NCI-H2107 (cell line): ENCODE data around the gene RBM41.
"Not testable (repeated sequence)": the region's sequence is repeated elsewhere in the genome, so short reads cannot be mapped to it uniquely, and the experiment has no call there.

ENCODE experiments used
- DNase-seq: peaks from one replicate; lab custom pipeline; 2025; lab: John Stamatoyannopoulos, UW

The RBM41 gene

DNA sequence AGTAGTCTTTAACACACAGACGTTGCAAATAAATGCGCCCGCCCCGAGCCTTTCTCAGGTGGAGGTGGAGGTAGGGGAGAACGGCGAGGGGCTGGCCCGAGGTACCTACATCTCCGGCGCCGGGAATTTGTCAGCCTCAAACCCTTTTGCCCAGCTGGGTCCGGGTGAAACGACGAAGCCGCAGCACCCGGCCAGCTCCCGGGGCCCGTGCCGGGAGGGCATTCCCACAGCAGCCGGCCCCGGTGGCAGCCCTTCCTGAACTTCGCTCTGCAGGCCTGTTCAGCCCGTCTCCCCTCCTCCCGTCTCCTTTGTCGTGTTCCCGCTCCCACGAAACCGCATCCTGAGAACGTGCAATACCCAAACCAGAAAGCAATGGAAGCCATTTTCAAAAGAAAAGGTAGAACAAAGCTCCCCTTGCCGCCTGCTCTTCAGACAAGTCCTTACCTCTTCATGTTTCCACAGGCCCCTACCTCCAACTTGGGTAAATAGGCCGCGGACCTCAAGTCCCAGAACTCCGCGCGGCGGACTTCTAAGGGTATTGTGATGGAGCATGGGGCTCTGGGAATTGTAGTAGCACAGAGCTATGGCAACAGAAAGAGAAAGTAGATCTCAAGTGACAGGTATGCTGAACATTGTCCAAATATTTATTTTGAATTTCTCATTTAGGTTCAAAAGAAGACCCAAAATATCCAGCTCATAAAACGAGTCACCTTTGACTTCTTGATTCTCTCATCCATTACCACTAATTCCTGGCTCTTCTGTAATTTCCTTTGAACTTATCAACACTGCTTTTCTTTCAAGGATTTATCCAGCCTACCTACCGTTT is at the start of gene RBM41:
Gene RBM41 (minus strand): TSS at position 501 of the 826 bp plus-strand sequence. CDS start 49 bp downstream, at position 452.
- DNase-seq, result peak; percentile 81

DNA sequence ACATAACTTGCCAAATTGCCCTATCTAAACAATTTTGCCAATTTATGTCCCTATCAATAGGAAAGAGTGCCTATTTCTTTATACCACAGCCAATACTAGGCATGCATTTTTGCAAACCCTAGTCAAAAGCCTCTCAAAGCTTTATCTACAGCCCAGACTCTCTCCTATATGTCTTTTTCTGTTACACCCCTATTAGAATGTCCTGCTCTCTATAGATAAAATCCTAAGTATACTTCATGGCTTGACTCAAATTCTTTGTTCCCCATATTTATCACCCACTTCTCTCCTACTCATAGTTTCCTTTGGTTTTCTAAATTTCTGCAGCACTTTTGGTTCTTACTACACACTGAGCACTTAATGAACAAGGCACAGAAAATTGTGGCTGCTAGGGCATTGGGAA is 49.6 kb upstream of the RBM41 start:
- no peak for DNase-seq

DNA sequence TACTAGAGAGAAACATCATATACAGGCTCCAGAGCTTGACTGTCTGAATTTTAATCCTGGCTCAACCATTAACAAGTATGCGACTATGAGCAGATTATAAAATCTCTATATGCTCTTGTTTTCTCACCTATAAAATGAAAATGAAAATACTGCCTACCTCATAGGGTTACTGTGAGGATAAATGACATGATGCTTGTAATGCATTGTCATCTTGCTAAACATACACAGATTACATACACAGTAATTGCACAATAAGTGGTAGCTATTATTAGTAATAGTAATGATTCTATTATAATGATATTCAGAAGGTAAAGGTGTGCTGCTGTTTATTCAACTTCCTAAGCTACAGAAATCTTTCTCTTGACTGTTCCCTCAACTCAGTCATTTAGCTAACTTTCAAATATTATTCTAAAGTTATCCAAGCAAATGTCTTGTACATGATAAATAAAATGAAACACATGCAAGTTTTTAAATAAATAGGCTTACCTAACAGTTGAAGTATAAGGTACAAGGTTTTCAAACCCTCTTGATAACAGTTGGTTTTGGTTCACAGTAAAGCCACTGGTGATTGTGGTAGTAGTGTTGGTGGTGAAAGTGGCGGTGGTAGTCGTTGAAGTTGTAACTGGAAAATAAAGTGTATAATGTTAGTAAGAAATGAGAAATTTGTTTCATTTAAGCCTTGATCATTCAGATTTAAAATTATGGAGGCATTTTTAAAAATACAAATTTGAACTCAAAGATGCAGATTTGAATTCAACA is 48.7 kb upstream of the RBM41 start:
- DNase-seq, result no peak

DNA sequence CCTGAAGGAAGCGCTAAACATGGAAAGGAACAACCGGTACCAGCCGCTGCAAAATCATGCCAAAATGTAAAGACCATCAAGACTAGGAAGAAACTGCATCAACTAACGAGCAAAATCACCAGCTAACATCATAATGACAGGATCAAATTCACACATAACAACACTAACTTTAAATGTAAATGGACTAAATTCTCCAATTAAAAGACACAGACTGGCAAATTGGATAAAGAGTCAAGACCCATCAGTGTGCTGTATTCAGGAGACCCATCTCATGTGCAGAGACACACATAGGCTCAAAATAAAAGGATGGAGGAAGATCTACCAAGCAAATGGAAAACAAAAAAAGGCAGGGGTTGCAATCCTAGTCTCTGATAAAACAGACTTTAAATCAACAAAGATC is 39.0 kb upstream of the RBM41 start:
- not testable (repeated sequence) for DNase-seq

GRCh38 chrX:107155621-107156430 is 37.2 kb upstream of the RBM41 start:
- DNase-seq, result not testable (repeated sequence)

GRCh38 chrX:107154787-107155620 is 36.4 kb upstream of the RBM41 start:
- no peak for DNase-seq

GRCh38 chrX:107153005-107153404 is 34.4 kb upstream of the RBM41 start:
- DNase-seq, result no peak

DNA sequence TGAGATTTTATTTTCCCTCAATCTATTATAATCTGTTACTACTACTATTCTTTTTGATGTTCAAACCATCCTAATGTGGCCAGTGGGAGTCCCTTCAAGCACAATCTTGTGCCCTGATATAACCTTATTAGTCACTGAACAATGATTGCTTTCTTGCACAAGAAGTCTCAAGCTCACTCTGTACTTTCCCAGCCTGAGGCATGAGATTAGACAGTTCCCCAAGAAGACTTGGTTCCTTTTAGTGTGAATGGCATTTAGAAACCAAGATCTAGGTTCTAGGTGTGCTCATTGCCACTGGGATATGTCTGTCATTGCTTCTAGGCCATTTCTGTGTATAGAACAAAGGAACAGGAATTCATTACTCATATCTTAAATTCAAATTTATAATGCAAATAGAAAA is 28.0 kb upstream of the RBM41 start:
- no peak for DNase-seq

DNA sequence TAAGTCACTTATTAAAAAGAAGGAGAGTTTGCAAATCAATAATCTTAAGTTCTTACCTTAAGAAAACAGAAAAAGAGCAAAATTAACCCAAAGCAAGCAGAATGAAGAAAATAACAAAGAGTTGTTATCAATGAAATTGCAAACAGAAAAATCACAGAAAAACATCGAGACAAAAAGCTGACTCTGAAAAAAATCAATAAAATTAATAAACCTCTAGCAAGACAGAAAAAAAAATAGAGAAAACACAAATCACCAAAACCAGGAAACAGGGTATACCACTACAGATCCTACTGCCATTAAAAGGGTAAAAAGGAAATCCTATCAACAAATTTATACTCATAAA is 17.3 kb upstream of the RBM41 start:
- DNase-seq, result no peak

- DNase-seq, result no peak
Measured at GRCh38 chrX:107135049-107135964, 16.7 kb upstream of the RBM41 start.

DNA sequence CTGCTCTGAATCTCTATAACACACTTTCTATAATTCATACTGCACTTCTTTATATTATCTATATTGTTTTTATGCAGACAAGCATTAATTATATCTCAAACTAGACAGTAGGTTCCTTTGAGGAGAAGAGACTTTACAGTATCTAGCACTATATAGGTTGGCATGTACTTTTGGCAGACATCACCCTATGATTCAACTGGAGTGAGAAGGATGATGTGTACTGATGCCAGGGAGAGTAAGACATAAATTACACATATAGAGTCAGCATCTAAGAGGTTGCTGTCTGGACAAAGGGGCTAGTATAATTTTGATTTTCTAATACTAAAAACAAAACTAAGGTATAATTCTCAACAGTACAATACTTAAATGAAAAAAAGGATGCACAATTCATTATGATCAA is 5.1 kb upstream of the RBM41 start:
- DNase-seq, result no peak

- no peak for DNase-seq
Measured at GRCh38 chrX:107119283-107119682, 661 bp upstream of the RBM41 start.

GRCh38 chrX:107117993-107118321 is 665 bp downstream of the RBM41 start:
- no peak for DNase-seq

DNA sequence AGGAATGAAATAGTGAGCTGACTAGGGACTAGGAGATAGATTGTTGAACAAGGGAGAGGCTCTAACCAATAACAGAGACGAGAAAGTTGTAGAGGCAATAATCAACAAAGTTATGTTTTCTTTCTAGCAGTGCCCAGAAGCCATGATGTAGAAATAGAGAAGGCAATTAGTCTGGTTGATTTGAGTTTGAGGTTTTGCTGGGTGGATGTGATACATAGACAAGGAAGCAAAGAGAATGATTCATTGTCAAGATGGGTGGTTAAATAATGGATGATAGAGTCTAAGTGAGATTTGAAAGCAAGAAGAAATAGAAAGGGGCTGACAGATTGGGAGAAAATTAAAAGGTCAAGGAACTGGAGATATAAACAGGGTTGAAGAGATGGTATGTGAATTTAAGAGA is 11.2 kb downstream of the RBM41 start:
- DNase-seq, result no peak

- DNase-seq, result no peak
Measured at GRCh38 chrX:107102980-107103379, 15.6 kb downstream of the RBM41 start.

GRCh38 chrX:107076158-107076557 is 42.5 kb downstream of the RBM41 start:
- no peak for DNase-seq

DNA sequence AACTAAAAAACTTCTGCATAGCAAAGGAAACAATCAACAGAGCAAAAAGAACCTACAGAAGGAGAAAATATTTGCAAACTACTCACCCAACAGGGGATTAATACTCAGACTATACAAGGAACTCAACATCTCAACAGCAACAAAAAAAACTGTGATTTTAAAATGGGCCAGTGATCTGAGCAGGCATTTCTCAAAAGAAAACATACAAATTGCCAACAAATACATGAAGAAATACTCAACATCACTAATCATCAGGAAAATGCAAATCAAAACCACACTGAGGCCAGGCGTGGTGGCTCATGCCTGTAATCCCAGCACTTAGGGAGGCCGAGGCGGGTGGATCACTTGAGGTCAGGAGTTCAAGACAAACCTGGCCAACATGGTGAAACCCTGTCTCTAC is 60.9 kb downstream of the RBM41 start:
- not testable (repeated sequence) for DNase-seq

DNA sequence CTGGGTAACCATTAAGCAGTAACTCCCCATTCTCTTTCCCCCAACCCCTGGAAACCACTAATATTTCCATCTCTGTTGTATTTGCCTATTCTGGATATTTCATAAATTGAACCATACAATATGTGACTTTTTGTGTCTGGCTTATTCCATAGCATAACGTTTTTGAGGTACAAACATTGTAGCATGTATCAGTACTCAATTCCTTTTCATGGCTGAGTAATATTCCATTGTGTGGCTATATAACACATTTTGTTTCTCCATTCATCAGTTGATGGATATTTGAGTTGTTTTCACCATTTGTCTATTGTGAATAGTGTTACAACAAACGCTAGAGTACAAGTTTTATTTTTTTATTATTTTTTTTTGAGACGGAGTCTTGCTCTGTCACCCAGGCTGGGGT is 63.6 kb downstream of the RBM41 start:
- DNase-seq, result no peak

DNA sequence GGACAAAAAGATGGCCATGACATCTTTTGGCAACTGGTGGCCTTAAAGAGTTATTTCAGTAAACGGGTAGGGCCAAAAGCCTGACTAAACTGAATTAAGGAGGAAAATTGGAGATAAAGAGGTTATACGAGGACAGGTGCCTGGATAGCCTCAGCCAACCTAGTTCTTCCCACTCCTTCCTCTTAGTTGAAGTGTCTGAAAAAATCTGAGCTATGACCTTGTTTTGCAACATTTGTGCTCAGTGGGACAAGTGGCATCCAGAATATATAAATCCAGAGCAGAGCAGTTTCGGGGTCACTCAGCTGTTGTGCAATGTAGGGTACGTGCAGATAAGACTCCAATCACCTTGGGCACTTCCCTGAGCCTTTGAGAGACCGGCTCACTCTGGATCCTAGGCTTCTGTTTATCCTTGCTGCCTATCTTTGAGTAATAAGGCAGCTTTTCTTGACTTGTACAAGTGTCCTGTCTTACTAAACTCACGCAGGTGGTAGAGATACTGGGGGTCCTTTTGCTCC is 68.4 kb downstream of the RBM41 start:
- no peak for DNase-seq

DNA sequence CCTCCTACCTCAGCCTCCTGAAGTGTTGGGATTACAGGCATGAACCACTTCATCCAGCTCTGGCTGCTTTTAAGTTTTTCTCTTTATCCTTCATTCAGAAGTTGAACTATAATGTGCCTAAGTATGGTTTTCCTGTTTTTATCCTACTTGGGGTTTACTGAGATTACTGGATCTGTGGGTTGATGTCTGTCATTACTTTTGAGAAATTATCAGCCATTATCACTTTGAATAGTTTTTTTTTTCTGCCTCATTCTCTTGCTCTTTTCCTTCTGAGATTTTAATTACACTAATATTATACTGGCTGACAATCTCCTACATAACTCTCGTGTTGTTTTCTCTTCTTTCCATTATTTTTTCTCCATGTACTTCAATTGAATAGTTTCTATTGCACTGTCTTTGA is 71.0 kb downstream of the RBM41 start:
- no peak for DNase-seq

GRCh38 chrX:107029752-107030151 is 88.9 kb downstream of the RBM41 start:
- no peak for DNase-seq
